GM12872 (cell line): ENCODE data around the gene ITPRIP.

Source experiments
- CTCF ChIP-seq: IDR thresholded peaks from 3 replicates; pipeline ENCODE4 v1.5.1; 2011; ENCODE audit warnings: low read depth, mild to moderate bottlenecking, low read length, moderate library complexity; ENCODE audit not compliant: insufficient read depth

Gene ITPRIP

GRCh38 chr10:104337985-104338735 is at the start of gene ITPRIP:
Gene ITPRIP, minus strand, starts transcription at chr10:104338465. Its CDS starts 22,414 bp downstream, at chr10:104316051.
- peak; percentile 39; the same call in 2 of the 3 replicates for TF ChIP-seq CTCF

- TF ChIP-seq CTCF, result no peak
Measured at GRCh38 chr10:104387130-104387888, 49.0 kb upstream of the ITPRIP start.

GRCh38 chr10:104380336-104380735 is 42.1 kb upstream of the ITPRIP start:
- TF ChIP-seq CTCF, result no peak

- TF ChIP-seq CTCF, result no peak
Measured at GRCh38 chr10:104376784-104377300, 38.6 kb upstream of the ITPRIP start.

GRCh38 chr10:104374591-104374990 is 36.3 kb upstream of the ITPRIP start:
- no peak for TF ChIP-seq CTCF

GRCh38 chr10:104371753-104372152 is 33.5 kb upstream of the ITPRIP start:
- TF ChIP-seq CTCF, result no peak

GRCh38 chr10:104368381-104368780 is 30.1 kb upstream of the ITPRIP start:
- TF ChIP-seq CTCF, result no peak
